ENCODE data around the gene ACO2.

DNA sequence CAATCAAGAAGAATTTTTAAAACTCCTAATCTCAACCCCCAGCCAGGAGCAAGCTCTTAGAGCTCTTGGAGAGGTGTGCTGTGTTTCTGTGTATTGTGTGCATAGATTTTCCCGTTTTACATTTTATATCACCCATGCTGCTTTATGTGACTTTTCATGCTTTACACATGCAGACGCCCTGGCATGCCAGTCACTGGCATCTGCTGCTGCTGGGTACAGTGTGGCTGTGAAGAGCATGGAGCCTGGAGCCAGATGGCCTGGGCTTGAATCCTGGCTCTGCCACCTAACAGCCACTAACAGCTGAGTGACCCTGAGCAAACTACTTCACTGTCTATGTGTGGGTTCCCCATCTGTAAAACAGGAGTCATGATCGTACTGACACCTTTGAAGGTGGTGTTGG lies 52.2 kb downstream of the ACO2 start:
- TF ChIP-seq EP300 (IDR thresholded peaks at IDR 0.05): no peak
- TF ChIP-seq, protein P1, sequence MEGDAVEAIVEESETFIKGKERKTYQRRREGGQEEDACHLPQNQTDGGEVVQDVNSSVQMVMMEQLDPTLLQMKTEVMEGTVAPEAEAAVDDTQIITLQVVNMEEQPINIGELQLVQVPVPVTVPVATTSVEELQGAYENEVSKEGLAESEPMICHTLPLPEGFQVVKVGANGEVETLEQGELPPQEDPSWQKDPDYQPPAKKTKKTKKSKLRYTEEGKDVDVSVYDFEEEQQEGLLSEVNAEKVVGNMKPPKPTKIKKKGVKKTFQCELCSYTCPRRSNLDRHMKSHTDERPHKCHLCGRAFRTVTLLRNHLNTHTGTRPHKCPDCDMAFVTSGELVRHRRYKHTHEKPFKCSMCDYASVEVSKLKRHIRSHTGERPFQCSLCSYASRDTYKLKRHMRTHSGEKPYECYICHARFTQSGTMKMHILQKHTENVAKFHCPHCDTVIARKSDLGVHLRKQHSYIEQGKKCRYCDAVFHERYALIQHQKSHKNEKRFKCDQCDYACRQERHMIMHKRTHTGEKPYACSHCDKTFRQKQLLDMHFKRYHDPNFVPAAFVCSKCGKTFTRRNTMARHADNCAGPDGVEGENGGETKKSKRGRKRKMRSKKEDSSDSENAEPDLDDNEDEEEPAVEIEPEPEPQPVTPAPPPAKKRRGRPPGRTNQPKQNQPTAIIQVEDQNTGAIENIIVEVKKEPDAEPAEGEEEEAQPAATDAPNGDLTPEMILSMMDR (IDR thresholded peaks at IDR 0.05): no peak

Data from upper lobe of left lung (tissue), 4 donors.